Suprapubic skin (tissue), 3 donors: ENCODE results near the gene PRSS33.

Experiments used
- CTCF ChIP-seq, 2 donors: fragments of 200-600 bp in 1 of 2; fragments of 450-650 bp in 1 of 2; sonication (generic) in 1 of 2; IDR thresholded peaks; one replicate each; pipeline ENCODE4 v1.5.1; 2016 to 2019; ENCODE audit warnings: antibody characterized with exemption in 2 of 2, mild to moderate bottlenecking in 1 of 2, moderate library complexity in 1 of 2
- POLR2A ChIP-seq, 2 donors: fragments of 450-650 bp; IDR thresholded peaks; one replicate each; pipeline ENCODE4 v1.6.1; 2017; ENCODE audit warnings: antibody characterized with exemption in 2 of 2, mild to moderate bottlenecking in 2 of 2, moderate library complexity in 2 of 2

- TF ChIP-seq POLR2A (IDR thresholded peaks at IDR 0.05) (no peak), CTCF (IDR thresholded peaks at IDR 0.05) (no peak)
These were observed 32.8 kb upstream of the PRSS33 start for GRCh38 chr16:2819939-2820835.
